ENCODE results near the gene MSN. TPM values are rescaled to one million over a fixed set of nuclear protein-coding genes. Genes with fewer than 3 reads are reported as not detected.

MSN gene
- total RNA-seq, 1 experiment from 2014 or later: 326 TPM

Other genes starting within 250 kb of the MSN start
- gene LAS1L, start 132.9 kb upstream of the MSN start, total RNA-seq (2014; rRNA removed; shearing (Covaris generic)): 46.4 and 57.0 TPM in 2 replicates

Data from A172 (cell line).